HG03575 (cell line): Measurements from ENCODE around the gene MIPOL1.

ENCODE experiments used
- ATAC-seq: cut with Tn5 transposase; IDR thresholded peaks from one replicate; pipeline ENCODE4 v1.9.1; 2021; ENCODE audit not compliant: unreplicated experiment, insufficient number of reproducible peaks, low FRiP score; ENCODE audit errors: extremely low read depth

Gene MIPOL1

GRCh38 chr14:37597914-37598746, 400.4 kb downstream of the MIPOL1 start:
- no peak for ATAC-seq

GRCh38 chr14:37598747-37599506, 401.2 kb downstream of the MIPOL1 start:
- ATAC-seq = no peak

GRCh38 chr14:37599507-37600368, 402.0 kb downstream of the MIPOL1 start:
- ATAC-seq = no peak

- ATAC-seq = no peak
Observed at GRCh38 chr14:37600880-37601741, 403.4 kb downstream of the MIPOL1 start.

- ATAC-seq = no peak
Observed at GRCh38 chr14:37601865-37602264, 404.1 kb downstream of the MIPOL1 start.
